T-cell (primary cell): ENCODE data around the gene COL18A1. TPM values are rescaled to one million over a fixed set of nuclear protein-coding genes. Genes with fewer than 3 reads are reported as not detected.
"Not testable (repeated sequence)": the region's sequence is repeated elsewhere in the genome, so short reads cannot be mapped to it uniquely, and the experiment has no call there.

ENCODE experiments used
- ATAC-seq, 4 experiments: fragments of 200-7000 bp in 3 of 4; fragments of 150-1000 bp in 1 of 4; cut with Tn5 transposase; replicated peaks in 1 of 4; 1 replicate in 3 of 4; 2 replicates in 1 of 4; pipeline ENCODE4 v1.10.0; 2021; ENCODE audit warnings: moderate library complexity in 3 of 4, mild to moderate bottlenecking in 2 of 4, moderate number of reproducible peaks in 1 of 4
- CTCF ChIA-PET, 2 donors: fragments of 300-600 bp; sonication (Branson Sonifier 250); formaldehyde crosslinking; loops; one replicate each; lab custom pipeline; 2022; ENCODE audit warnings: antibody characterized with exemption in 2 of 2; lab: Charles Lee
- POLR2A ChIA-PET, 2 donors: fragments of 300-600 bp; sonication (Branson Sonifier 250); formaldehyde crosslinking; loops; one replicate each; lab custom pipeline; 2022; ENCODE audit warnings: antibody characterized with exemption in 2 of 2; lab: Charles Lee
- DNase-seq, 35 experiments: peaks; one replicate each; pipeline versions ENCODE4 v3.0.0 to v3.0.0-alpha.2; 2013 to 2023
- H3K27ac ChIP-seq: one replicate; pipeline ENCODE4 v1.5.1; 2013; ENCODE audit warnings: low read length
- H3K27me3 ChIP-seq, 2 experiments: replicated peaks in 1 of 2; 1 replicate in 1 of 2; 2 replicates in 1 of 2; pipeline versions ENCODE4 v1.6.1 to v1.7.0; 2013; ENCODE audit warnings: low read length in 1 of 2, mixed read lengths in 1 of 2; ENCODE audit not compliant: control insufficient read depth in 2 of 2, insufficient read depth in 2 of 2; ENCODE audit errors: extremely low read depth in 1 of 2
- H3K36me3 ChIP-seq, 2 donors: 1 replicate in 1 of 2; 2 replicates in 1 of 2; pipeline versions ENCODE4 v1.6.1 to v1.7.0; 2013; ENCODE audit warnings: low read length in 1 of 2; ENCODE audit not compliant: control insufficient read depth in 2 of 2, insufficient read depth in 1 of 2; ENCODE audit errors: extremely low read depth in 1 of 2
- H3K4me1 ChIP-seq, 2 experiments: 1 replicate in 1 of 2; 2 replicates in 1 of 2; pipeline versions ENCODE4 v1.6.1 to v1.7.0; 2013; ENCODE audit warnings: low read length in 2 of 2, mixed read lengths in 1 of 2; ENCODE audit not compliant: insufficient read depth in 2 of 2, control insufficient read depth in 1 of 2; ENCODE audit errors: extremely low read depth in 1 of 2
- H3K4me3 ChIP-seq, 2 donors: 1 replicate in 1 of 2; 2 replicates in 1 of 2; pipeline versions ENCODE4 v1.5.1 to v1.7.0; 2013; ENCODE audit warnings: mild to moderate bottlenecking in 2 of 2, low read length in 1 of 2, moderate library complexity in 1 of 2; ENCODE audit not compliant: control insufficient read depth in 1 of 2; ENCODE audit errors: extremely low read depth in 1 of 2
- H3K9me3 ChIP-seq: 2 replicates; pipeline ENCODE4 v1.7.0; 2013
- H3K27ac Mint-ChIP-seq, 2 donors: one replicate each; pipeline ENCODE4 v1.8.0; 2020 to 2021; ENCODE audit warnings: mild to moderate bottlenecking in 2 of 2, mixed read lengths in 2 of 2
- H3K27me3 Mint-ChIP-seq, 2 donors: one replicate each; pipeline ENCODE4 v1.8.0; 2021 to 2022; ENCODE audit warnings: mixed read lengths in 2 of 2
- H3K36me3 Mint-ChIP-seq: one replicate; pipeline ENCODE4 v1.8.0; 2021; ENCODE audit warnings: mixed read lengths
- H3K4me1 Mint-ChIP-seq, 3 donors: one replicate each; pipeline ENCODE4 v1.8.0; 2020 to 2022; ENCODE audit warnings: mixed read lengths in 3 of 3, mild to moderate bottlenecking in 1 of 3
- H3K4me3 Mint-ChIP-seq, 3 donors: one replicate each; pipeline ENCODE4 v1.8.0; 2020 to 2022; ENCODE audit warnings: mild to moderate bottlenecking in 3 of 3, mixed read lengths in 3 of 3, moderate library complexity in 3 of 3
- H3K9me3 Mint-ChIP-seq, 3 donors: one replicate each; pipeline ENCODE4 v1.8.0; 2020 to 2022; ENCODE audit warnings: mixed read lengths in 3 of 3
- WGBS: methylation state at CpG from one replicate; pipeline ENCODE4 v1.1.5; 2013; ENCODE audit warnings: missing lambda C conversion rate; ENCODE audit not compliant: insufficient coverage; 5-methylcytosine and 5-hydroxymethylcytosine counted together
- total RNA-seq, 35 experiments: library from RNA in 6 of 35; stranded (reverse) in 6 of 35; fragments of 120-200 nt in 1 of 35; gene quantifications; one replicate each; pipeline versions ENCODE4 v1.2.1 to v1.2.4 and lab custom pipeline; 2013 to 2026

COL18A1 gene
- total RNA-seq, 5 donors from 2014 or later (not counting 1 experiment from before 2014, with no cell fraction given): 7.2 to 53.8 (median 10.5) TPM

DNA sequence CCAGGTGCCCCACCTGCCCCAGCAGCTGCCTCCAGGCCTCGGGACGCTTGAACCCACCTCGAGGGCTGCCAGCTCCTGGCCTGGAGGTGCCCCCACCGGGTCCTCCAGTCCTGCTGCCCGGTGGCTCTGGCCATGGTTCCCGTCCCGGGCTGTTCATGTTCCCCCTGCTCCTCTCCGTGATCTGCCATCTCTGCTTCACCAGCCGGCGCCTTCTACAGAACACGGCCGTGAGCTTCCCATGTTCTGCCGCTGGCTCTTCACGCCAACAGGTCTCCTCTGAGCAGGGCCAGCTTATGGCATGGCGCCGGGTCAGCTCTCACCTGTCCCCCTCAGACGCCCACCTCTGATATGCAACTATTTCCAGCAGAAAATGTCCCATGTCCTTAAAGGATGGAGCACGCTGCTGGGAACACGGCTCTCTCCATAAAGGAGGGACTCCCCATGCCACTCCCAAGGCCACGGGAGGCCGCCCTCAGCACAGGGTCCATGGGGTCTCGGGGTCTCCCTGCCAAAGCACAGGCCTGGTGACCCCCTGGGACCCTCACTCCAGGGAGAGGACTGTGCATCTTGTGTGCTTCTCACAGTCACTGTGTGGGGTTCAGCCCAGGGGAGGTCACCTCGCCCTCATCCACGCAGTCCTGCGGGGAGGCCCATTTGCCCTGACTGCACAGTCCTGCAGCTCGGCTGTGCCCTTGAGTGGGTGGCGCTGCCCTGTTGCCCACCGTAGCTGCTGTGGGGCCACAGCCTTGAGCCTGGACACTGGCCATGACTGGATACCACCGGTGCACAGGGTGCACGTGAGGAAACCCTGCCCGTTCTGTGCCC is 36.7 kb downstream of the COL18A1 start:
- Histone ChIP-seq H3K27me3 (peaks cover 0 to 24% of the 10 kb centered on the region in 2 experiments), H3K27ac (no peak overlapping the region), H3K4me1 (peaks cover 0 to 17% of the 10 kb centered on the region in 2 experiments), H3K9me3 (no peaks in the 10 kb centered on the region), H3K36me3 (no peaks in the 10 kb centered on the region), H3K4me3 (no peak overlapping the region)
- ATAC-seq (no peak), DNase-seq (no peak)
- Mint-ChIP-seq H3K4me3 (no peak overlapping the region), H3K27me3 (peaks cover 5 to 12% of the 10 kb centered on the region in 2 donors), H3K9me3 (peaks cover 0 to 3% (median 0%) of the 10 kb centered on the region in 3 donors), H3K27ac (no peak overlapping the region), H3K36me3 (no peaks in the 10 kb centered on the region), H3K4me1 (peaks cover 4 to 9% (median 7%) of the 10 kb centered on the region in 3 donors)
- 91% methylated on average over 31 of the region's 31 CpGs for WGBS
- CTCF ChIA-PET: no interaction called here
- POLR2A ChIA-PET: no interaction called here

DNA sequence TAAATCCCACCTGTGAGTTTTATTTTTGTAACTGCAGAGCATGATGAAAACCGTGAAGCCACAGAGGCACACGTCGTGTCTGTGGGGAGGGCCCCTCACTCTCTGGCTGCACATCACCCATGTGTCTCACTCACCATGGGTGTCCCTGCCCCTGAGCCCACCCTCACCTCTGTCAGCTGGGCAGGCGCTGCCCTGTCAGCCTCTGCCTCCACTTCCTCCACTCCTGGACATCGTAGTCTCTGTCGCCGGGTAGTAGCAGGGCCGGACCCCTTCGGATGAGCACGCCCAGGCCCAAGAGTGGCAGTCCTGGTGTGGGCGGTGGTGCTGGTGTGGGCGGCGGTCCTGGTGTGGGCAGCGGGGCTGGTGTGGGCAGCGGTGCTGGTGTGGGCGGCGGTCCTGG is 37.3 kb downstream of the COL18A1 start:
- POLR2A ChIA-PET: no interaction called here
- Histone ChIP-seq H3K27me3 (peaks cover 0 to 20% of the 10 kb centered on the region in 2 experiments), H3K4me1 (peaks cover 0 to 15% of the 10 kb centered on the region in 2 experiments), H3K36me3 (no peaks in the 10 kb centered on the region), H3K4me3 (no peak overlapping the region), H3K27ac (no peak overlapping the region), H3K9me3 (no peaks in the 10 kb centered on the region)
- CTCF ChIA-PET: no interaction called here
- Mint-ChIP-seq H3K9me3 (peaks cover 0 to 6% (median 0%) of the 10 kb centered on the region in 3 donors), H3K4me1 (peaks cover 4 to 9% (median 7%) of the 10 kb centered on the region in 3 donors), H3K27ac (no peak overlapping the region), H3K27me3 (peaks cover 8 to 12% of the 10 kb centered on the region in 2 donors), H3K4me3 (no peak overlapping the region), H3K36me3 (no peaks in the 10 kb centered on the region)
- DNase-seq (no peak), ATAC-seq (no peak)
- 82% methylated on average over 9 of the region's 17 CpGs for WGBS

DNA sequence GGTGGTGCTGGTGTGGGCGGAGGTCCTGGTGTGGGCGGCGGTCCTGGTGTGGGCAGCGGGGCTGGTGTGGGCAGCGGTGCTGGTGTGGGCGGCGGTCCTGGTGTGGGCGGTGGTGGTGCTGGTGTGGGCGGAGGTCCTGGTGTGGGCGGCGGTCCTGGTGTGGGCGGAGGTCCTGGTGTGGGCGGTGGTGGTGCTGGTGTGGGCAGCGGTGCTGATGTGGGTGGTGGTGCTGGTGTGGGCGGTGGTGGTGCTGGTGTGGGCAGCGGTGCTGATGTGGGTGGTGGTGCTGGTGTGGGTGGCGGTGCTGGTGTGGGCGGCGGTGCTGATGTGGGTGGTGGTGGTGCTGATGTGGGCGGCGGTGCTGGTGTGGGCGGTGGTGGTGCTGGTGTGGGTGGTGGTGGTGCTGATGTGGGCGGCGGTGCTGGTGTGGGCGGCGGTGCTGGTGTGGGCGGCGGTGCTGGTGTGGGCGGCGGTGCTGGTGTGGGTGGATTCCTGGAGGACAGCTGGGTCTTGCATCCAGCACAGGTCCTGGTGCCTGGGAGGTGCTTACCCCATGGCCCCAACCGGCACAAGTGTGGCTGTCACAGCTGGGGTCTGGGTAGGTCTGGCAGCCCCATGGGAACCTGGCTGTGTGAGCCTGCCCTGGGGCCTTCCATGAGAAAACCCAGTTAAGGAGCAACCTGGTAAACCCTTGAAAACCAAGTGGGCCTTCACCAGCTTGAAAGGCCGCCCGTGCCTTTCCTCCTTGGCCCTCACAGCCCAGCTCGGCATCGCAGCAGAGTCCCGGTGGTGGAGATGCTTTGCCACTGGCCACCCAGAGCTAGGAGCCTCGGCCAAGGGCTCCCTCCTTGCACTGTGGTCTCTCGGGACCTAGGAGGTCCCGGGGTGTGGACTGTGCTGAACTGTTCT is 38.0 kb downstream of the COL18A1 start:
- 90% methylated on average over 27 of the region's 39 CpGs for WGBS
- H3K36me3 ChIP-seq, H3K27ac Mint-ChIP-seq, H3K27ac ChIP-seq, H3K9me3 ChIP-seq, H3K4me3 Mint-ChIP-seq, H3K36me3 Mint-ChIP-seq, ATAC-seq, DNase-seq, H3K4me3 ChIP-seq, H3K9me3 Mint-ChIP-seq, H3K4me1 Mint-ChIP-seq, CTCF ChIA-PET, POLR2A ChIA-PET: not testable (repeated sequence)
- peaks cover 12 to 14% of the 10 kb centered on the region in 2 donors for H3K27me3 Mint-ChIP-seq
- peaks cover 0 to 15% of the 10 kb centered on the region in 2 experiments for H3K4me1 ChIP-seq
- peaks cover 0 to 20% of the 10 kb centered on the region in 2 experiments for H3K27me3 ChIP-seq

DNA sequence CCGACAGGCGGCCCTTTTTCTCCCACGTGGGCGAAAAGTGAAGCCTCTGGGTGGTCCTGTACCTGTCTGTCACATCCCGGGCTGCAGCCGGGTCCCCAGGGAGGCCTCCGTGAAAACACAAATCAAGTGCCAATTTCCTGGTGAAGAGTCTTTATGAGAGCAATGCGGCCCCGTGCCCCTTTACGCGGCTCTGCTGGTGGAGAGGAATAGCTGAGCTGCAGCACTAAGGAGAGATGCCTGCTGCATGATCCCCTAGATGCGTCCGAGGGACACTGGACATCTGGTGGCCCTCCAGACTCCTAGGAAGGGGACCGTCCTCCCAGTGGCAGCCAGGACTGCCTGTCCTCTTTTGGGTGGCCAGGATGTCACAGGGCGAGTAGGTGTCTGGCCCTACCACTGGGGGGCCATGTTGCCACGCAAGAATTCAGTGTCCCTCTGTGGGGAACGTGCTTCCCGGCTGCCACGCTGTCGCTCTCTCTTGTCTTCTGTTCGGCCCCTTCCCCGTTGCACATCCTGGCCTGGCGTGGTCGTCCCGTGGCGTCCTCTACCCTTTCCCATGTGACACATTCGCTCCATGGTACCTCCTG is 38.7 kb downstream of the COL18A1 start:
- no peak for DNase-seq
- 84% methylated on average over 24 of the region's 27 CpGs for WGBS
- CTCF ChIA-PET: no interaction called here
- Mint-ChIP-seq H3K4me1 (peaks cover 4 to 7% (median 7%) of the 10 kb centered on the region in 3 donors), H3K27me3 (peaks cover 17 to 20% of the 10 kb centered on the region in 2 donors), H3K4me3 (no peak overlapping the region), H3K27ac (no peak overlapping the region), H3K36me3 (no peaks in the 10 kb centered on the region), H3K9me3 (peaks cover 0 to 6% (median 0%) of the 10 kb centered on the region in 3 donors)
- no peak for ATAC-seq
- H3K27ac ChIP-seq: no peak overlapping the region
- no peaks in the 10 kb centered on the region for H3K9me3 ChIP-seq
- H3K4me3 ChIP-seq: no peak overlapping the region
- peaks cover 0 to 12% of the 10 kb centered on the region in 2 experiments for H3K4me1 ChIP-seq
- no peaks in the 10 kb centered on the region for H3K36me3 ChIP-seq
- peaks cover 0 to 16% of the 10 kb centered on the region in 2 experiments for H3K27me3 ChIP-seq
- POLR2A ChIA-PET: no interaction called here

DNA sequence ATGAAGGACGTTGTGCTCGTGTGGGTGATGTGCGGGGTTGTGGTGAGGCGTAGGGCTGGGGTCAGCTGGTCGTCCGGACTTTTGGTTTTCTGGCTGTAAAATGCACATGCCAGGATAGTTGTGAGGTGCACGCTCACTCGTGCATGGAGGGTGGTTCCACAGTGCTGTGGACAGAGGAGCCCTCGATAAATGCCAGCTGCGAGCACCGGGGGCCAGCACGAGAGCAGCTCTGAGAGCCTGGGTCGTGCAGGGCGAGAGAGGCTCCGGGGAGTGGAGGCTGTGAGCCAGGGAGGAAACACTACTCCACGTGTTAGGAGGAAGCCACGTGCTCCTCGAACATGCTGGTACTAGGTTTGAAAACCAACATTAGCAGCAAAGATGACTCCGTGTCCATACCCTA is 39.4 kb downstream of the COL18A1 start:
- Mint-ChIP-seq H3K27ac (no peak overlapping the region), H3K4me3 (no peak overlapping the region), H3K4me1 (peaks cover 2 to 4% (median 4%) of the 10 kb centered on the region in 3 donors), H3K27me3 (peaks cover 17 to 19% of the 10 kb centered on the region in 2 donors), H3K9me3 (peaks cover 0 to 6% (median 0%) of the 10 kb centered on the region in 3 donors), H3K36me3 (no peaks in the 10 kb centered on the region)
- H3K36me3 ChIP-seq: no peaks in the 10 kb centered on the region
- CTCF ChIA-PET: no interaction called here
- H3K4me1 ChIP-seq: peaks cover 0 to 5% of the 10 kb centered on the region in 2 experiments
- H3K9me3 ChIP-seq: no peaks in the 10 kb centered on the region
- no peak for DNase-seq
- POLR2A ChIA-PET: no interaction called here
- WGBS: 75% methylated on average over 15 of the region's 19 CpGs
- H3K27me3 ChIP-seq: peaks cover 0 to 19% of the 10 kb centered on the region in 2 experiments
- no peak overlapping the region for H3K4me3 ChIP-seq
- no peak overlapping the region for H3K27ac ChIP-seq
- ATAC-seq: no peak

DNA sequence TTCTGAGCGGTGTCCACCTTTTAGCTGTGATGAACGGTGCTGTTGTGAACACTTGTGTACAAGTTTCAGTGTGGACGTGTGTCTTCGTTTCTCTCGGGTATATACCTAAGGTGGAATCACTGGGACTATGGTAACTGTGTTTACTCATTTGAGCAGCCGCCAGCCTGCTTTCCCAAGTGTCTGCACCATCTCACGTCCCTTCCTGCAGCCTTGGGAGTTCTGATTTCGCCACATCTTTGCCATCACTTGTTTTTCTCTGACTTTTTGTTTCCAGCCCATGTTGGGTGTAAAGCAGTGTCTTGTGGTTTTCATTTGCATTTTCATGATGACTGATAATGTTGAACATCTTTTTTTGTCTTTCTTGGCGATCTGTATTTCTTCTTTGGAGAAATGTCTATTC is 40.4 kb downstream of the COL18A1 start:
- 90% methylated on average over 5 of the region's 9 CpGs for WGBS
- ChIA-PET CTCF (no interaction called here), POLR2A (no interaction called here)
- no peaks in the 10 kb centered on the region for H3K36me3 Mint-ChIP-seq
- peaks cover 0 to 6% (median 0%) of the 10 kb centered on the region in 3 donors for H3K9me3 Mint-ChIP-seq
- DNase-seq: no peak
- no peak for ATAC-seq
- H3K27me3 Mint-ChIP-seq: peaks cover 16 to 17% of the 10 kb centered on the region in 2 donors
- H3K9me3 ChIP-seq: no peaks in the 10 kb centered on the region
- no peak overlapping the region for H3K27ac Mint-ChIP-seq
- no peak overlapping the region for H3K27ac ChIP-seq
- H3K4me3 Mint-ChIP-seq: no peak overlapping the region
- no peaks in the 10 kb centered on the region for H3K36me3 ChIP-seq
- H3K4me1 Mint-ChIP-seq: peaks cover 0 to 4% (median 0%) of the 10 kb centered on the region in 3 donors
- H3K27me3 ChIP-seq: peaks cover 0 to 25% of the 10 kb centered on the region in 2 experiments
- no peaks in the 10 kb centered on the region for H3K4me1 ChIP-seq
- no peak overlapping the region for H3K4me3 ChIP-seq
